HFF-Myc (cell line): ENCODE measurements around the gene CCDC112.
"Not testable (repeated sequence)": the region's sequence is repeated elsewhere in the genome, so short reads cannot be mapped to it uniquely, and the experiment has no call there.

Experiments
- DNase-seq: peaks from one replicate; pipeline ENCODE4 v3.0.0-alpha.2; 2011; ENCODE audit warnings: low read depth; ENCODE audit errors: extremely low read depth
- H3K4me3 ChIP-seq: replicated peaks from 2 replicates; pipeline ENCODE4 v1.5.1; 2011; ENCODE audit warnings: low read depth, mild to moderate bottlenecking, control low read depth, low read length
- CTCF ChIP-seq: IDR thresholded peaks from 2 replicates; pipeline ENCODE4 v1.5.1; 2012; ENCODE audit warnings: mild to moderate bottlenecking, low read depth, low read length, control low read depth; ENCODE audit errors: missing control alignments

Gene CCDC112

GRCh38 chr5:115337882-115338281 lies 41.4 kb upstream of the CCDC112 start:
- TF ChIP-seq CTCF: no peak
- no peak overlapping the region for H3K4me3 ChIP-seq
- no peak for DNase-seq

- no peak for DNase-seq
- no peak overlapping the region for H3K4me3 ChIP-seq
- TF ChIP-seq CTCF: no peak
Observed at GRCh38 chr5:115336964-115337363, 40.5 kb upstream of the CCDC112 start.

GRCh38 chr5:115336201-115336720 lies 39.8 kb upstream of the CCDC112 start:
- H3K4me3 ChIP-seq: no peak overlapping the region
- DNase-seq: no peak
- TF ChIP-seq CTCF: no peak

GRCh38 chr5:115335301-115335700 lies 38.8 kb upstream of the CCDC112 start:
- TF ChIP-seq CTCF: no peak
- H3K4me3 ChIP-seq: no peak overlapping the region
- DNase-seq: no peak

- no peak for TF ChIP-seq CTCF
- DNase-seq: no peak
- H3K4me3 ChIP-seq: no peak overlapping the region
Observed at GRCh38 chr5:115333164-115333563, 36.7 kb upstream of the CCDC112 start.

- no peak for TF ChIP-seq CTCF
- H3K4me3 ChIP-seq: no peak overlapping the region
- DNase-seq: no peak
Observed at GRCh38 chr5:115330830-115331229, 34.4 kb upstream of the CCDC112 start.

GRCh38 chr5:115329475-115329874 lies 33.0 kb upstream of the CCDC112 start:
- H3K4me3 ChIP-seq: no peak overlapping the region
- no peak for TF ChIP-seq CTCF
- no peak for DNase-seq

- H3K4me3 ChIP-seq, DNase-seq: not testable (repeated sequence)
Observed at GRCh38 chr5:115328617-115329274, 32.3 kb upstream of the CCDC112 start.
